GM12878 (cell line): ENCODE results near the gene CD48. TPM values are rescaled to one million over a fixed set of nuclear protein-coding genes. Genes with fewer than 3 reads are reported as not detected.

Experiments
- BCL3 ChIP-seq: IDR thresholded peaks from 2 replicates; pipeline ENCODE4 v1.6.1; 2011; ENCODE audit warnings: borderline replicate concordance, low read depth, mild to moderate bottlenecking, moderate library complexity, low read length; ENCODE audit not compliant: insufficient read depth, poor library complexity, severe bottlenecking
- CREB1 ChIP-seq: IDR thresholded peaks from 2 replicates; pipeline ENCODE4 v1.6.1; 2012; ENCODE audit warnings: low read depth, mild to moderate bottlenecking, inconsistent platforms
- CREM ChIP-seq: IDR thresholded peaks from 2 replicates; pipeline ENCODE4 v1.6.1; 2014; ENCODE audit warnings: antibody characterized with exemption, low read depth
- EED ChIP-seq: sonication (generic); IDR thresholded peaks from 2 replicates; pipeline ENCODE4 v1.6.1; 2016; ENCODE audit warnings: antibody characterized with exemption, low read depth
- IKZF1 ChIP-seq: fragments of 450-650 bp; conservative IDR thresholded peaks from 2 replicates; pipeline ENCODE4 v1.6.1; 2017; ENCODE audit warnings: antibody characterized with exemption, mild to moderate bottlenecking
- IKZF2 ChIP-seq, 2 experiments: fragments of 450-650 bp; IDR thresholded peaks; 2 replicates each; pipeline ENCODE4 v1.6.1; 2017; ENCODE audit warnings: mild to moderate bottlenecking in 2 of 2, moderate library complexity in 2 of 2
- NFIC ChIP-seq: IDR thresholded peaks from 2 replicates; pipeline ENCODE4 v1.6.1; 2012; ENCODE audit warnings: low read depth, mild to moderate bottlenecking, inconsistent platforms, low read length, moderate library complexity
- NFYA ChIP-seq: IDR thresholded peaks from 2 replicates; pipeline ENCODE4 v1.6.1; 2011; ENCODE audit warnings: low read depth, mild to moderate bottlenecking, low read length, improper control_type of control experiment, borderline replicate concordance
- PAX8 ChIP-seq: fragments of 450-650 bp; IDR thresholded peaks from 2 replicates; pipeline ENCODE4 v1.6.1; 2017; ENCODE audit warnings: mild to moderate bottlenecking, moderate library complexity
- POLR2A ChIP-seq: IDR thresholded peaks from 2 replicates; pipeline ENCODE4 v1.6.1; 2011; ENCODE audit warnings: low read depth, mild to moderate bottlenecking, low read length
- POLR2AphosphoS2 ChIP-seq: IDR thresholded peaks from 2 replicates; pipeline ENCODE4 v1.6.1; 2011; ENCODE audit warnings: low read depth, mild to moderate bottlenecking, low read length, improper control_type of control experiment, moderate library complexity
- RB1 ChIP-seq: fragments of 450-650 bp; formaldehyde crosslinking; IDR thresholded peaks from 2 replicates; pipeline ENCODE4 v1.6.1; 2017; ENCODE audit warnings: mild to moderate bottlenecking, borderline replicate concordance
- RELA ChIP-seq: fragments of 450-650 bp; IDR thresholded peaks from 2 replicates; pipeline ENCODE4 v1.8.0; 2014; ENCODE audit warnings: borderline replicate concordance; ENCODE audit not compliant: partially characterized antibody
- SRF ChIP-seq, 2 experiments: IDR thresholded peaks; 2 replicates each; pipeline ENCODE4 v1.6.1; 2011; ENCODE audit warnings: low read depth in 2 of 2, low read length in 2 of 2, mild to moderate bottlenecking in 1 of 2, moderate library complexity in 1 of 2
- YBX1 ChIP-seq: fragments of 450-650 bp; IDR thresholded peaks from 2 replicates; pipeline ENCODE4 v1.6.1; 2016; ENCODE audit warnings: antibody characterized with exemption
- ZBED1 ChIP-seq: IDR thresholded peaks from 2 replicates; pipeline ENCODE4 v1.6.1; 2016; ENCODE audit warnings: borderline replicate concordance
- polyA plus RNA-seq, 11 experiments: library from polyadenylated mRNA; depleted of rRNA in 4 of 11; unstranded in 6 of 11; stranded (reverse) in 5 of 11; fragments of >200 nt; fragmentation: Nextera tagmentation in 4 of 11; fragmentation: Illumina TruSeq in 1 of 11; extraction: Ambion mirVana in 4 of 11; extraction: Trizol in 1 of 11; gene quantifications; 1 replicate in 1 of 11; 2 replicates in 10 of 11; pipeline versions ENCODE4 v1.2.1 to v1.2.3, GENCODE V29; 2011 to 2016; ENCODE audit warnings: inconsistent platforms in 2 of 11, missing spikeins in 2 of 11, low read depth in 1 of 11
- total RNA-seq, 4 experiments: library from RNA; depleted of rRNA in 3 of 4; stranded (reverse); fragments of >200 nt in 3 of 4; fragmentation: Illumina TruSeq in 1 of 4; extraction: Trizol in 1 of 4; gene quantifications; 2 replicates each; pipeline versions ENCODE4 v1.2.1 to v1.2.3, GENCODE V29; 2013 to 2021
- TF ChIP-seq, protein P1 (sequence below): fragments of 450-650 bp; IDR thresholded peaks from 2 replicates; pipeline ENCODE4 v1.6.1; 2016; ENCODE audit warnings: mild to moderate bottlenecking
- TF ChIP-seq, protein P2 (sequence below): IDR thresholded peaks from 2 replicates; pipeline ENCODE4 v1.6.1; 2012; ENCODE audit warnings: mild to moderate bottlenecking, low read depth, low read length
- TF ChIP-seq, protein P3 (sequence below): IDR thresholded peaks from 2 replicates; pipeline ENCODE4 v1.6.1; 2012; ENCODE audit warnings: improper control_type of control experiment, low read depth, low read length; ENCODE audit not compliant: insufficient replicate concordance

The CD48 gene
- total and polyA plus RNA-seq, 10 of the 15 experiments (the other 5 are each of a cell fraction or from before 2014, with no cell fraction given): 302 to 1,315 (median 430) TPM

DNA sequence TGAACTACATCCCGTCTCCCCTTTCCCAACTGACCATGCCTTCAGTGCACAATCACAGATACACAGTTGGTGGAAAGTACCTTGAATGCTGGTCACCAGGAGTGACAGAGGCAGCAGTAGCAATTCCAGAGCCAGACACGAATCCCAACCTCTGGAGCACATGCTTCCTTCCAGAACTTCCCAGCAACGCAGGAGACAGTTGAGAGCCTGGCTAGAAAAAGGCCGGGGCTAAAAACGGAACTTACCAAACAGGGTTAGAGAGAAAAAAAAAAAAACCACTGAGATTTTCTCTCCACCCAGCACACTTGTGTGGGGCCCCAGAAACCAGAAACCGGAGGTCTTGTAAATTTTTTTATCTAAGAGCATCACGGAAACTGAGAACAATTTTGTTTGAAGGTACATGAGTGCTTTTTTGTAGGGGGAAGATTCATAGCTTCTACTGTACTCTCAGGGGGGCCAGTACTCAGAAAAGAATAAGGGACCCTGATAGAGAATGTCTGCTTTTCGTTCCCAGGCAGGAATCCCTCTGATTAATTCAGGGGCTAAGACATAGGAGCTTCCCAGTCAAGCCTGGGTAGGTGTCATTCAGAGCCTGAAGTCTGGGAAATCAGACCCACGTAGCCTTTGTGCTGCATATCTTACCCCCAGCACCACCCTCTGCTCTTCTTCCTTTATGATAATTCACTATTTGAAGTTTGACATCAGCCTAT lies at the start of gene CD48 (continued):
- TF ChIP-seq, protein P1, sequence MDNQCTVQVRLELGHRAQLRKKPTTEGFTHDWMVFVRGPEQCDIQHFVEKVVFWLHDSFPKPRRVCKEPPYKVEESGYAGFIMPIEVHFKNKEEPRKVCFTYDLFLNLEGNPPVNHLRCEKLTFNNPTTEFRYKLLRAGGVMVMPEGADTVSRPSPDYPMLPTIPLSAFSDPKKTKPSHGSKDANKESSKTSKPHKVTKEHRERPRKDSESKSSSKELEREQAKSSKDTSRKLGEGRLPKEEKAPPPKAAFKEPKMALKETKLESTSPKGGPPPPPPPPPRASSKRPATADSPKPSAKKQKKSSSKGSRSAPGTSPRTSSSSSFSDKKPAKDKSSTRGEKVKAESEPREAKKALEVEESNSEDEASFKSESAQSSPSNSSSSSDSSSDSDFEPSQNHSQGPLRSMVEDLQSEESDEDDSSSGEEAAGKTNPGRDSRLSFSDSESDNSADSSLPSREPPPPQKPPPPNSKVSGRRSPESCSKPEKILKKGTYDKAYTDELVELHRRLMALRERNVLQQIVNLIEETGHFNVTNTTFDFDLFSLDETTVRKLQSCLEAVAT: peak; percentile 87
- peak; percentile 97 for TF ChIP-seq IKZF1
- peak; percentile 38; the same call in 1 of the 2 replicates for TF ChIP-seq POLR2AphosphoS2
- TF ChIP-seq NFIC: peak; percentile 80; the same call in 1 of the 2 replicates
- peak; percentile 90 for TF ChIP-seq EED
- TF ChIP-seq, protein P2, sequence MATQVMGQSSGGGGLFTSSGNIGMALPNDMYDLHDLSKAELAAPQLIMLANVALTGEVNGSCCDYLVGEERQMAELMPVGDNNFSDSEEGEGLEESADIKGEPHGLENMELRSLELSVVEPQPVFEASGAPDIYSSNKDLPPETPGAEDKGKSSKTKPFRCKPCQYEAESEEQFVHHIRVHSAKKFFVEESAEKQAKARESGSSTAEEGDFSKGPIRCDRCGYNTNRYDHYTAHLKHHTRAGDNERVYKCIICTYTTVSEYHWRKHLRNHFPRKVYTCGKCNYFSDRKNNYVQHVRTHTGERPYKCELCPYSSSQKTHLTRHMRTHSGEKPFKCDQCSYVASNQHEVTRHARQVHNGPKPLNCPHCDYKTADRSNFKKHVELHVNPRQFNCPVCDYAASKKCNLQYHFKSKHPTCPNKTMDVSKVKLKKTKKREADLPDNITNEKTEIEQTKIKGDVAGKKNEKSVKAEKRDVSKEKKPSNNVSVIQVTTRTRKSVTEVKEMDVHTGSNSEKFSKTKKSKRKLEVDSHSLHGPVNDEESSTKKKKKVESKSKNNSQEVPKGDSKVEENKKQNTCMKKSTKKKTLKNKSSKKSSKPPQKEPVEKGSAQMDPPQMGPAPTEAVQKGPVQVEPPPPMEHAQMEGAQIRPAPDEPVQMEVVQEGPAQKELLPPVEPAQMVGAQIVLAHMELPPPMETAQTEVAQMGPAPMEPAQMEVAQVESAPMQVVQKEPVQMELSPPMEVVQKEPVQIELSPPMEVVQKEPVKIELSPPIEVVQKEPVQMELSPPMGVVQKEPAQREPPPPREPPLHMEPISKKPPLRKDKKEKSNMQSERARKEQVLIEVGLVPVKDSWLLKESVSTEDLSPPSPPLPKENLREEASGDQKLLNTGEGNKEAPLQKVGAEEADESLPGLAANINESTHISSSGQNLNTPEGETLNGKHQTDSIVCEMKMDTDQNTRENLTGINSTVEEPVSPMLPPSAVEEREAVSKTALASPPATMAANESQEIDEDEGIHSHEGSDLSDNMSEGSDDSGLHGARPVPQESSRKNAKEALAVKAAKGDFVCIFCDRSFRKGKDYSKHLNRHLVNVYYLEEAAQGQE: no peak
- no peak for TF ChIP-seq PAX8
- TF ChIP-seq POLR2A: peak; percentile 81
- TF ChIP-seq RELA: no peak
- peak; percentile 87 for TF ChIP-seq BCL3
- TF ChIP-seq CREM: peak; percentile 63
- 0 out of 2 replicates have a peak, but pooled peaks have one; percentile 19 for TF ChIP-seq ZBED1
- 0 out of 2 replicates have a peak, but pooled peaks have one; percentile 31 for TF ChIP-seq CREB1
- TF ChIP-seq RB1: 0 out of 2 replicates have a peak, but pooled peaks have one; percentile 16
- TF ChIP-seq, protein P3, sequence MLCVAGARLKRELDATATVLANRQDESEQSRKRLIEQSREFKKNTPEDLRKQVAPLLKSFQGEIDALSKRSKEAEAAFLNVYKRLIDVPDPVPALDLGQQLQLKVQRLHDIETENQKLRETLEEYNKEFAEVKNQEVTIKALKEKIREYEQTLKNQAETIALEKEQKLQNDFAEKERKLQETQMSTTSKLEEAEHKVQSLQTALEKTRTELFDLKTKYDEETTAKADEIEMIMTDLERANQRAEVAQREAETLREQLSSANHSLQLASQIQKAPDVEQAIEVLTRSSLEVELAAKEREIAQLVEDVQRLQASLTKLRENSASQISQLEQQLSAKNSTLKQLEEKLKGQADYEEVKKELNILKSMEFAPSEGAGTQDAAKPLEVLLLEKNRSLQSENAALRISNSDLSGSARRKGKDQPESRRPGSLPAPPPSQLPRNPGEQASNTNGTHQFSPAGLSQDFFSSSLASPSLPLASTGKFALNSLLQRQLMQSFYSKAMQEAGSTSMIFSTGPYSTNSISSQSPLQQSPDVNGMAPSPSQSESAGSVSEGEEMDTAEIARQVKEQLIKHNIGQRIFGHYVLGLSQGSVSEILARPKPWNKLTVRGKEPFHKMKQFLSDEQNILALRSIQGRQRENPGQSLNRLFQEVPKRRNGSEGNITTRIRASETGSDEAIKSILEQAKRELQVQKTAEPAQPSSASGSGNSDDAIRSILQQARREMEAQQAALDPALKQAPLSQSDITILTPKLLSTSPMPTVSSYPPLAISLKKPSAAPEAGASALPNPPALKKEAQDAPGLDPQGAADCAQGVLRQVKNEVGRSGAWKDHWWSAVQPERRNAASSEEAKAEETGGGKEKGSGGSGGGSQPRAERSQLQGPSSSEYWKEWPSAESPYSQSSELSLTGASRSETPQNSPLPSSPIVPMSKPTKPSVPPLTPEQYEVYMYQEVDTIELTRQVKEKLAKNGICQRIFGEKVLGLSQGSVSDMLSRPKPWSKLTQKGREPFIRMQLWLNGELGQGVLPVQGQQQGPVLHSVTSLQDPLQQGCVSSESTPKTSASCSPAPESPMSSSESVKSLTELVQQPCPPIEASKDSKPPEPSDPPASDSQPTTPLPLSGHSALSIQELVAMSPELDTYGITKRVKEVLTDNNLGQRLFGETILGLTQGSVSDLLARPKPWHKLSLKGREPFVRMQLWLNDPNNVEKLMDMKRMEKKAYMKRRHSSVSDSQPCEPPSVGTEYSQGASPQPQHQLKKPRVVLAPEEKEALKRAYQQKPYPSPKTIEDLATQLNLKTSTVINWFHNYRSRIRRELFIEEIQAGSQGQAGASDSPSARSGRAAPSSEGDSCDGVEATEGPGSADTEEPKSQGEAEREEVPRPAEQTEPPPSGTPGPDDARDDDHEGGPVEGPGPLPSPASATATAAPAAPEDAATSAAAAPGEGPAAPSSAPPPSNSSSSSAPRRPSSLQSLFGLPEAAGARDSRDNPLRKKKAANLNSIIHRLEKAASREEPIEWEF: peak; percentile 24
- TF ChIP-seq SRF (IDR thresholded peaks at IDR 0.05; ENCODE audit: low read depth in 2 of 2, low read length in 2 of 2): peak; percentile 82 to 98
- no peak for TF ChIP-seq YBX1
- no peak for TF ChIP-seq NFYA
- TF ChIP-seq IKZF2 (IDR thresholded peaks at IDR 0.05): peak; percentile 91 to 94
